Myocyte (in vitro differentiated cells): ENCODE measurements around the gene F8. TPM values are rescaled to one million over a fixed set of nuclear protein-coding genes. Genes with fewer than 3 reads are reported as not detected.

ENCODE experiments used
- DNase-seq: peaks from one replicate; pipeline ENCODE4 v3.0.0-alpha.2; 2012; ENCODE audit warnings: low read depth
- polyA plus RNA-seq: library from polyadenylated mRNA; unstranded; fragments of >200 nt; gene quantifications from one replicate; pipeline ENCODE4 v1.2.1, GENCODE V29; 2012; ENCODE audit warnings: missing spikeins
- total RNA-seq: library from RNA; depleted of rRNA; stranded (reverse); fragments of >200 nt; gene quantifications from 2 replicates; pipeline ENCODE4 v1.2.3, GENCODE V29; 2014

F8 gene
- total RNA-seq = 4.1 and 9.3 TPM in 2 replicates
- 5.4 TPM for polyA plus RNA-seq

DNA sequence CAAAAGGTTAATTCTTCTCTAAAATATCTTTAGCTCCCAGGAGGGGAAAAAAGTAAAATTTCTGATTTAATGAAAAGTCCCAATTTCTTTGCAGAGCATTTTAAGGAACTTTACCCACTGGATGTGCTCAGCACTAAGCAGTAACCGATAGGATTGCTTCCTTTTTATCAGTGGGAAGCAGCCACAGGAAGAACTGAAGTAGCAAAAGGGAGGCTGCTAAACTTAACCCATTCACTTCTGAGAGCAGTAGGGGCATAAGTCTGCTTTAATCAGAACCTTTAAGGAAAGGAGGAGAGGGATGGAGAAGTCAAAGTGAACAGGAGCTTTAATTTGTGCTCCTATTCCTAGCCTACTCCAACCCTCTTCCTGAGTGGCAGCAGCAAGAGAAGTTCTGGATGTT lies at the start of gene F8:
TSS of gene F8 (minus strand) at position 139 of the 400 bp plus-strand sequence. CDS start 171 bp downstream, outside the sequence.
- no peak for DNase-seq

DNA sequence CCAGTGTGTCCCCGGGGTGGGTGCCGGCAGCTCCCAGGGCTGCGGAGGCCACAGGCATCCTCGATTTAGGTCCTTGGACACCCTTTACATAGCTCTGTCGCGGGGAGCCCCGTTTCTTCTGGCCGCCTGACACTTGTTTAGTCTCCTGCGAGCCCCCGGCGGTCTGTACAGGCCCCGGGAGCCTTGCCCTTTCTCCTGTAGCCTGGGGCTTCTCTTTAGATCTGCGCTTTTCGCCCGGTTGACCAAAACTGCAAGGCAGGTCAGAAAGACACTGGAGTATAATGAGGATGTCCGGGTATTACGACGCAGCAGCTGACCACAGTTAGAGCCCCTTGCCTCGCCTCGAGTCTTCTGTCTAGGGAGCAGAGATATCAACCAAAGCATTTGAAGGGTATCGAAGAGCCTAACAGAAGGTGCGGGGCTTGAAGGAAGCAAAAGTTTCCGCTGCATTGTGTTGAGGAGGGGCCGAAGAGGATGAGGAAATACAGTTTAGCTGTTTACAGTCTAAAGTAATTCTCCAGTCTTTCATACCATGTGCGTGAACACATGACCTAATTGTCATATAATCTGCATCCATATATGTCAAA lies 49.3 kb upstream of the F8 start:
- peak; percentile 2 for DNase-seq

DNA sequence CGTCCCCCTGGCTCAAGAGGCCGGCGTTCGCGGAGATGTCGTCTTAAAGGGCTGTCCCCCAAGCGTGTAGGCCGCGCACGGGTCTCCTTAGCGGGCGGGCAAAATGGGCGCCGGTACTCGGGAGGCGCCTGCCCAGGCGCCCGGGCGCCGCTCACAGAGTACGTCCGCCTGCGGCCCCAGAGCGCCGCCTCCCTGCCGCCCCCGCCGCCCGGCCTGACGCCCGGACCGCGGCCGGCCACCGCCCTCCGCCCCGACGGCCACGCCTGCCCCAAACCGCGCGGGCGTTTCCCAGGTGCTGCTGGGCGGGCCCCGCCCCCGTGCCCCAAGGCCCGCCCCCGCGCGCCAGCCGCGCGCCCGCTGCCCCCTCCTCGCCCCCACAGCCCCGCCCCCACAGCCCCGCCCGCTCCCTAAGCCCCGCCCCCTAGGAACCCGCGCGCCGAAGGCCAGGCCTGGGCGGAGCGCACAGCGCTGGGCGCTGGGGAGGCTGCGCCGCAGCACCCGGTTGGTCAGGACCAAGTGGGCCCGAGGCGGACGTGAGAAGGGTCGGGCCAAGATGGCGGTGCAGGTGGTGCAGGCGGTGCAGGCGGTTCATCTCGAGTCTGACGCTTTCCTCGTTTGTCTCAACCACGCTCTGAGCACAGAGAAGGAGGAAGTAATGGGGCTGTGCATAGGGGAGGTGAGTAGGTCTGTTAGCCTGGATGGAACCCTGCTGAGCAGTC lies 48.6 kb upstream of the F8 start, which contains the start of the genes BRCC3, CMC4 and MTCP1:
TSS of gene BRCC3 (plus strand) at position 534 of the 719 bp plus-strand sequence. CDS start at position 554, 20 bp downstream.
TSS of gene CMC4 (minus strand) at position 162 of the 719 bp plus-strand sequence. CDS start 7,113 bp downstream, outside the sequence.
TSS of gene MTCP1 (minus strand) at position 162 of the 719 bp plus-strand sequence. CDS start 5,126 bp downstream, outside the sequence.
- peak; percentile 76 for DNase-seq

DNA sequence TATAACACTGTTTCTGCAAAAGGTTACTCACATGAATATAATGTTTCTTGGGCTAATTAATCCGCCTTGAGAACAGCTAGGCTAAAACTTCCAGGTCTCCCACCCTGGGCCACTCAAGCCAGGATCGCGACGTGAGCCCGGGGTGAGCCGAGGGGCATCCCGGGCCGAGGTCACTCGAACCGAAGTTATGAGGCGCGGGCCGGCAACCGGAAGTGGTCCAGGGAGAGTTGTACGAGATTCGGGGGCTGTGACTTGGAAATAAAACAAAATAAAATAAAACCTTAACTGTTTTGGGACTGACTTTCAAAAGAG lies 48.1 kb upstream of the F8 start:
- no peak for DNase-seq

DNA sequence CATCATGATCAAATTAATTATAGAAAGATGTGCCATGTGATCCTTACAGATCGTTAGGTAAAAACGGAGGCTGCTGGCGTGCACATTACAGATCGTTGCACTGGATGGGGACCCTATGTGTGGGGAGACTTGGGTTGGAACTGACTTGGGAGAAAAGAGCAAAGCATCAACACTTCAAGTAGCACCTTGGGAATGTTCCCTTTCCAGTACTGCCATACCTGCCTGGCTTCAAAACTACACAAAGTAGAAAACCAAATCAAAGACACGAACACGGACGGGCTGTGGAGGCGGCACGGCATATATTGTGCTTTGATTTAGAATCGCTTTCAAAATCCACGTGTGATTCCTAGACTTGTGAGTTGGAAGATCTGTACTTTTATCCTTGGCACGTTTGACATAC lies 47.5 kb upstream of the F8 start:
- no peak for DNase-seq

DNA sequence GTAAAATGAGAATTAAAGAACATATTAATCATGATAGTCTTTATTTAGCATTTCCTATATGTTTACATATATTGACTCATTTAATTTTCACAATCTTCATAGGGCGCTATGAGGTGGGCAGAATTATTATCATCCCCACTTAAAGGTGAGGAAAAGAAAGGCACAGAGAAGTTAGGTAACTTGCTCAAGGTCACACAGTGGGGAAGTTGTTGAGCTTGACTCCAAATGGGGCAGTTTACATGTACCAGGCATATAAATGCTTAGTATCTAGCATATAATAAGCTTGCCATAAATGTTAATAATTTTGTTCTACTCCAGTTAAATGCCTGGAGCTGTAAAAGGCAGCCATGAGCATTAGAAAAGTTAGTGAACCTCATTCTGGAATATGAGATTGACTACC lies 46.9 kb upstream of the F8 start:
- DNase-seq = no peak

DNA sequence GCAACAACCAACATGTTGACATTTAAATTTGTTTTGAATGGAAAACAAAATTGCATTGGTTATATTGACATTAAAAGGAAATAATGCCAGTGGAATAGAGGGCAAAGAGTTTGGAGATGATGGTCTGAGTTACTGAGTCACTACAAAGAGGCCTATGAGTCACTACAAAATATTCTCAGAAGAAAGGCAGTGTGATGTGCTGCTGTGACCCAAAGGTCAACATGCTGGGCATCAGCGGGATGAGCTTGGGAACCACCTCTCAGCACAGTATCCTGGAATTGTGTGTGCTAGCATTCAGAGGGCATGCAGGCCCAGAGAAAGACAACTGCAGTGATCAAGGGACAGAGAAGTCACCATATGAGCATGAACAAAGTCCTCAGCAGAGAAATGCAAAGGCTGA lies 45.6 kb upstream of the F8 start:
- DNase-seq = peak; percentile 42

DNA sequence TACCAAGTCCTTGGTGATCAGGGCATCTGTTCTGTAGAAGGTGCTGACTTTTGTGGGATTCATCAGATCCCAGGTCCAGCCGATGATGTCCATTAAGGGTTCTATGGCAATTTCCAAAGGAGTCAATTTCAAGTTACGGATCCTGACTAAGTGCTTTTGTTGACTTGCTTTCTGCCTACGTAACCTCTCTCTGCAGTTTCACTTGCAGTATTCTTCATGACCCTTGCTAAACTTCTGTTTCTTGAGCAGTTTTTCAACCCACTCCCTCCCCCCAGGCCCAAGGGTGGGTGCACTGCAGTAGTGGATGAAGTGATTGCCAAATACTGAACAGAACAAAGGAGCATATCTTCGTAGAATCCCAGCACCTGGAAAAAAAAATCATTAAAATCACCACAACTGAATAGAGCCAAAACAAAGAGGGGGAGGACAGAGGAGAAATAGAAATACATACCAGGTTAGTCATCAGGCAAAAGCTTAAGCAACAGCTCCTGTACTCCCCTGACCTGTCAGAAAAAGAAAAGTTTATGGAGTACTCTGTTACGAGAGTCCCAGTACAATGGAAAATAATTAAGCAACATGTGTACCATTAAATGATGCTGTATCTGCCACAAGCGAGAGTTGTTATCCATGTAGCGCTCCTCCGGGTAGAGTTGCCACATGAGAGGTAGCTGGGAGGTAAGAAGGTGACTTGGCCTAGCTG lies 42.7 kb upstream of the F8 start:
- no peak for DNase-seq

DNA sequence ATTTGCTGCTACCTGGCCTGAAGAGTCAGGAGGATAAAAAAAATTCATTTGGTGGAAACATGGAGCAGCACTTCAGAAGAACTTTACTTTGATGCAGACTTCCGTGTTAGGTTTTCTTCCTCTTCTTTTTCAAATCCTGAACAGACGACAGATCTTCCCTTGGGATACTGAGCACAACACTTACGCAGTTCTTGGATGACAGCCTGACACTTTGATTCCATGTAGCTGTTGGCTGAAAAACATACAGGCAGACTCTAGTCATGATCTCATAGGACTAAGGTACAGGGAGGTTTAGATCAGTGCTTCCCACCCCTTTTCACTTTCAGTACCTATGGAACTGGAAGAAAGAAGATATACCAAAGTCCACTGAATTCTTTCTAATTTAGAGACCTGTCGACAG lies 39.2 kb upstream of the F8 start:
- no peak for DNase-seq

DNA sequence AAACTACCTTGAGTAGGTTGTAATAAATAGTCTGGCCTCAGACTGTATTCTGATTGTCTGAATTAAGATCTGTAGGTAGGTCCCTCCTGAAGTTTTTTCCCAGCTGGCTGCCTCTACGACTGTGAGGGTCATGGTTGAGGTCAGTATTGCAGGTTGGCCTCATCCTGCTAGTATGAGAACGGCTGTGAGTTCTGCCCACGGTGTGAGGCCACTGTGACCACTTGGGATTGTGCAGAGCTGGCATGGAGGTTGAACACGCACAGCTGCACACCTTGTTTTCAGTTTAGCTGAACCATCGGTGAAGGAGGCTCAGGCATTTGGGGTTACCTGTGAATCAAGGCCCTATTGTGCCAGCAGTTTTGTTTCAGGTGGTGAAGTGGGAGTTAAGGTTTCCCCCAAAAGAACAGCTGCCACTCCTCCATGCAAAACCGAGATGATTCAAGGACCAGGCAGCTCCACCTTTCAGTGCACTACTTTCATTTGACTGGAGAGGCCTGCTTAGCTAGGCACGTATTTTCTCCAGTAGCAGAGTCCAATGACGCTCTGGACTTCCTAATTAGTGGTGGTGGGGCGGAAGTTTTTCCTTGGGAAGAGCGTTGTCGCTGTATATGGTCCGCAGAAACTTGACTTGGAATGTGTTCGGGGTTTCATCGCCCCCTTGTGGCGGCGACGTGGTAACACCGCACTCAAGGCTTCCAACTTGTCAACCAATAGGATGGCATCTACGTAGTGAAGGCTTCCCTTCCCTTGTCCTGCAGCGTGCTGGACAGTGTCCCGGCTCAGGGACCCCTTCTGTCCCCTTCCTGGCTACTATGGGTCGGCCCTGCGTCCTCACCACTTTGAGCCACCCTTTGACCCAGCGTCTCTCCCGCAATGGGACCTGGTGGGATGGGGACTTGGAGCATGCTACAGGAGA lies 34.6 kb upstream of the F8 start:
- peak; percentile 60 for DNase-seq

DNA sequence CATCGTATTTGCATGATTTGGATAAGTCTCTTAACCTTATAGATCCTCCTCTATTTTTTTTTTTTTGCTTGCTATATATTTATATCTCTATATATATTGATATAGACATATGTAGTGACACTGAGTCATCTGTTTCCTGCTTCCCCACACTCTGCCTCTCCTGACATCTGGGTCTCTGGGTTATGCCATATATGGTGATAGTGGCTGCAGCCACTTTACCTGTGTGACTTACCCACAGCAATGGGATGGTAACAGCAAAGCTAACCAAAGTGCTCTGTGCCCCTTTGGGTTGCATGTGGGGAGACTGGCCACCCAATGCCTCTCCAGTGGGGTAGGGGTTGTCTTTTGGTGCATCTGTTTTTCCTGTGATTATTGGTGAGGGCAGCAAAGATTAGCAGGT lies 33.9 kb upstream of the F8 start:
- DNase-seq = no peak

DNA sequence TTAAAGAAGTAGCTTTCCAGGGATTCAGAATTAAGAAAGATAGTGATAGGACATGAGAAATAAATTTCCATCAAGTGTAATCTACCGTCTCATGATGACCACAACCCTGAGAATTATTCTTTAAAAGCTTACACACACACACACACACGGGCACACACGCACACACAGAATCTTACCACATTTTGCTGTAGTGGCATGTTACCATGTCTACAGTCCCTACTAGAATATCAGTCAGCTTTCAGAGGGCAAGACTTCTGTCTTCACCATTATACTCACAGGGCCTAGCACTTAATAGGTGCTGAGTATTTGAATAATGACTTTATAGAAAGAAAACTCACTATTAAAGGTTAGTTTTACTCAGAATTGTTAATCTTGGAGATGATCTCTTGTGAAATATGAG lies 33.0 kb upstream of the F8 start:
- DNase-seq = no peak

DNA sequence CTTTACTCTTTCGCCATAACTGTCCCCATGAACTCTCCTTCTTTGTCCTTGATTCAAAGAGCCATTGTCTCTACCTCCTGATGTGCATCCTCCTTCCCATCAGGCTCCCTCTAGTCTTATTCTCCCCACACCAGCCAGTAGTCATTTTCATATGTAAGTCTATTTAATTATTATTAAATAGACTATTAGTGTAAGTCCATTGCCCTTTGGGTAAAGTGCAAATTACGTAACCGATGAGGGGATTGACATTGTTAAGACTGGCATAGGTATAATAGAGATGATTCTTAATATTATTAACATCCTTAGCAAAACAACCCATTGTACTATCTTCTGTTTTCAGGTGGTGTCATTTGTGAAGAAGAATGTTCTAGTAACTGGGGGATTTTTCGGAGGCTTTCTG lies 31.7 kb upstream of the F8 start:
- no peak for DNase-seq

DNA sequence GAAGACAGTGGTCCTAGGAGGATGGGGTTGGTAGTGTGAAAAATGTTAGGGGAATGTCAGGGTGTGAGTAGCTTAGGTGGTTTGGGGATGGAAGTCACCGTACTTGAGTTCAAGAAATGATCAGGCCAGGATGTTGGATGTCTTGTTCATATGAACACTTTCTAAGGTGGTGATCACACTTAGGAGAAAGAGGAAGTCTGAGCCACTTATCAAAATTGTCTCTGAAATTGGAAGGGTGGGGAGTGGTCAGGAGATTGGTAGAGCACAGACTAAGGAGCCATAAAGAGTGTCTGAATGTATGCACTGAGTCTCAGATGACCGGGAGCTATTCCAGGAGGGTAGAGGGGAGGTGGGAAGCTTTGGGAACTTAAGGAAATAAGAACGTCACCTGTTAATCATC lies 31.1 kb upstream of the F8 start:
- DNase-seq = no peak

DNA sequence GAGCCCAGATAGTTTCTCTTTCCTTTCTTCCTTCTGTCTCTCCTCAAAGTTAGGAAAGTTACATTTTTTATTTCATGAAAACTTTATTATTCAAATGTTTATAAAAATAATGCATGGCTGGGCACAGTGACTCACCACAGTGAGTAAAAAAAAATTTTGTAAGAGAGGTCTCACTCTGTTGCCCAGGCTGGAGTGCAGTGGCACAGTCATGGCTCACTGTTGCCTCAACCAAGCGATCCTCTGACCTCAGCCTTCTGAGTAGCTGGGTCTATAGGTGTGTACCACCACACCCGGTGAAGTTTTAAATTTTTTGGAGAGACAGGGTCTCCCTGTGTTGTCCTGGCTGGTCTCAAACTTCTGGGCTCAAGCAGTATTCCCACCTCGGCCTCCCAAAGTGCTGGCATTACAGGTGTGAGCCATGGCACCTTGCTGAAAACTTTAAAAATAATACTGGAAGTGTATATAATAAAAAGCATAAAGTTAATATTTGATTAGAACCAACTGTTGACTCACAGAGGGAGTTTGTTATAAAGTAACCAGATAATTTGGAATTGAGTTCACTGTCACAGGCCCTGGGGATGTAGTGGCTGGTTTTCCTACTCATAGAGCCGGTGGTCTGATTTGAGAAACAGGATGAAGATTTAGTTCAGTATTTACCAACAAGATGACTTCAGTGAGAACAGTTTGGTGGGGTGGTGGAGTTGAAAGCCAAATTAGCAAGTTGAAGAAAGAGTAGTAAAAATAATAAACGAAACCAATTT lies 30.4 kb upstream of the F8 start:
- no peak for DNase-seq

DNA sequence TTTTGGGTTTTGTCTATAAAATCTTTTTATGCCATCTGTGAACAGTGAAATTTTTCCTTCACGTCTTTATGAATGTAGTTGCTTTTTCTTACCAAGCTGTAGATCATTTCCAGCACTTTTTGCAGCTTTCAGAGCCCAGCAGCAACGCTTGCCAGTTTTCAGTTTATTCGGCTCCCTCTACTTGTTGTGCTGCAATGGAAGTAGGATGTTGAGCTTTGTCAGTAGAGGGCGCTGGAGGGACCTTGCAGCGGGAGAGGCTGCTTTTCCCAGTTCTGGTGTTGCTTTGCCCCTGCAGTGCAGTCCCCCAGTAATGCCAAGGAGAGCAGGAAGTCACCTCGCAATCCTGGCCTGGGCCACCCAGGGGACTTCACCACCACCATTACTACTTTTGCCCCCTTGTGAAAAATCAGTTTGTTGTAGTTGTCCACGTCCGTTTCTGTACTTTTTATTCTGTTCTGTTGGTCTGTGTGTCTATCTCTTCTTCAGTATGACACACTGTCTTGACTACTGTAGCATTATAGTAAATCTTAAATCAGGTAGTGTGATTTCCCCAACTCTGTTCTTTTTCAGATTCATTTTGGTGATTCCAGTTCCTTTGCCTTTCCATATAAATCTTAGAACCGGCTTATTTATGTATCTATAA lies 26.6 kb upstream of the F8 start:
- peak; percentile 34 for DNase-seq

DNA sequence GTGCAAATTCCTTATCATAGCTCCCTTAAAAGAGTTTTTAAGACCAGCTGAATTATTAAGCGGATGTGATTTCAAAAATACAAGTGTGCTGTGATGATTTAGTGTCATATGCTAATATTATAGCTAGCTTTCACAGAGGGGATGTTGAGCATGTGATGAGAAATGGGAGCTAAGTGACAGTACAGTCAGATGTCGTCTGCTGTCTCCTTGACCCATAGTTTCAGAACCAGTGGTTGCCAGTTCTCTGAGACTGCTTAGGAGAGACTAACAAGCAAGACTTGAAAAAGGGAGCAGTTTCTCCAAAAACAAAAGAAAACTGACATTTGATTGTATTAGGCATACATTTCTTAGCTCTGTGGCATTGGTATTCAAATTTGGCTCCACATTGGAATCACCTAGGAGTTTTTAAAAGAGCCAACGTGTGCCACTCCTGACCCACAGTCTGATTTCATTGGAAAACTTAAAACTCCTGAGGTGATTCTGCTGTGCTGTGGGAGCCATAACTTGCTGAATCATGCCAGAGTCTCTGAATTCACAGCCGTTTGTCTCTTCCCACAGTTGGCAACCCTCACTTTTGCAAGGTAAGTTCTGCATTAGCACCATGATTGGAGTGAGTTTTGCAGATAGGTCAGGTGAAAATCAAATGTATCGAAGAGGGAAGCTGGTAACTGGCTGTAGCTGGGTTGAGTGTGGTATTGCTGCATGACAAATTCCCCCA lies 24.4 kb upstream of the F8 start:
- DNase-seq = no peak

DNA sequence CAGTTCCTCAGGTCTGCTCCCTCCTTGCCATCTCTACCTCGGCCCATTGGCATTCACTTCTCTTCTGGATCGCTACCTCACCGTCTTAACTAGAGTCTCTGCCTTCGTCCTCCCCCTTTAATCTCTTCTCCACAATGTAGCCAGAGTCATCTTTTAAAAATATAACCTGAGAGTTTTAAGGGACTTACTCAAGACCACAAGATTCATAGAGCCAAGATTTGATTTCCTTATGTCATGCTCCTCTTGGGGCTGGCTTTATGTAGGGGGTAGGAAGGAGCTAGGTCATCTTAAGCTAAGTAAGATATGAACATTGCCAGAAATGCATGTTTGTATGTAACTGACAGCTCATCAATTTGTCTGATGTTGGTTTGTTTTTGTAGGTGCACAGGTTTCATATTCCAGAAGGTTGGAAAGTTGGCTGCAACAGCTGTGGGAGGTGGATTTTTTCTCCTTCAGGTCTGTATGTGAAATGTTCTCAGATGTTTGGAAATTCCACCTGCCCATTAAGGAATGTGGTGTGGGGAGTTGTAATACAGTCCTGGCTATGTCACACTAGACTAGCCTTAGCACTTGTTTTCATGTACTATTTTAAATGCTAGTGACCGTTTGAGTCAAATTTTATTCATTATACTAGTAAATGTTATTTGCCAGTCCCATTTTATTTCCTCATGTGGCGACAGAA lies 23.7 kb upstream of the F8 start:
- DNase-seq = peak; percentile 30

DNA sequence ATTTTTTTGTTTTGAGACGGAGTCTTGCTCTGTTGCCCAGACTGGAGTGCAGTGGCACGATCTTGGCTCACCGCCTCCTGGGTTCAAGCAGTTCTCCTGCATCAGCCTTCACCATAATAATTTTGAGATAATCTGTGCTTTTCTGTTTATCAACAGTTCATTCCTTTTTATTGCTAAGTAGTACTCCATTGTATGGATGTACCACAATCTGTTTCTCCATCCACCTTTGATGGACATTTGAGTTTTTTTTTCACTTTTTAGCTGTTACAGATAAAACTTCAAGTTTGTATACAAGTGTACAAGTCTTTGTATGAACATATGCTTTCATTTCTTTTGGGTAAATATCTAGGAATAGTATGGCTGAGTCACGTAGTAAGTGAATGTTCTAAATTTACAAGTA lies 13.2 kb upstream of the F8 start:
- no peak for DNase-seq
